ENCODE data around the gene VENTX.

The VENTX gene

DNA sequence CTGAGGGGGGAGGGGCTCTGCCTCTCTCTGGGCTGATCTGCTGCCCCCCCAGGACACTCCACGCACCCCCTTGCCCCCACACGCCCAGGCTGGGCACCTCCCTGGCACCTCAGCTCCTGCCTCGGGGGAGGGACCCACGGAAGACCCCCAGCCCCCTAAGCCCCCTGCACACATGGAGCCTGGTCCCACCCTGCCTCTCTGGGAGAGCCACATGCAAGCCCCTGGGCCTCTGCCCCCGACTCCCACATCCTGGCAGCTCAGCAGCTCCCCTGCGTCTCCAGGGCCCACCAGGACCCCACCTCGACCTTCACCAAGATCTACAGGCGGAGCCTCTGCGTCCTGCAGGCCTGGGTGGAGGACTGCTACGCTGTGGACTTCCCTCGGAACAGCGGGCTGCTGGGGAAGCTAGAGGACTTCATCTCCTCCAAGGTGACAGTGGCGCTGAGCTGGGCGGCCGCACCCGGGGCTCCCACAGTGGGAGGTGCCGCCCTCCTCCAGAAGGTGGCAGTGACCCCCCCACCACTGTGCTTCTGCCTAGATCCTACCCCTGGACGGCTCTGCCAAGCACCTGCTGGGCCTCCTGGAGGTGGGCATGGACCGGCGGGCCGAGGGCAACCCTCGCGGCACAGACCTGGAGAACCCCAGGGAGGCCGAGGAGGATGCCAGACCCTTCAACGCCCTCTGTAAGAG lies 26.4 kb upstream of the VENTX start:
- Histone ChIP-seq H3K9me3 (ENCODE audit: control insufficient read depth, low read length) (no peaks in the 10 kb centered on the region), H3K9ac (ENCODE audit: low read length) (no peak overlapping the region), H3K27me3 (replicated peaks; ENCODE audit: control insufficient read depth, insufficient read depth, low read length) (no peaks in the 10 kb centered on the region), H3K4me3 (ENCODE audit: low read length) (no peak overlapping the region), H3K4me1 (ENCODE audit: control insufficient read depth, insufficient read depth, low read length) (no peaks in the 10 kb centered on the region), H3K36me3 (ENCODE audit: control insufficient read depth, insufficient read depth, low read length, severe bottlenecking) (no peaks in the 10 kb centered on the region)
- no peak for DNase-seq (ENCODE audit: low read depth)

DNA sequence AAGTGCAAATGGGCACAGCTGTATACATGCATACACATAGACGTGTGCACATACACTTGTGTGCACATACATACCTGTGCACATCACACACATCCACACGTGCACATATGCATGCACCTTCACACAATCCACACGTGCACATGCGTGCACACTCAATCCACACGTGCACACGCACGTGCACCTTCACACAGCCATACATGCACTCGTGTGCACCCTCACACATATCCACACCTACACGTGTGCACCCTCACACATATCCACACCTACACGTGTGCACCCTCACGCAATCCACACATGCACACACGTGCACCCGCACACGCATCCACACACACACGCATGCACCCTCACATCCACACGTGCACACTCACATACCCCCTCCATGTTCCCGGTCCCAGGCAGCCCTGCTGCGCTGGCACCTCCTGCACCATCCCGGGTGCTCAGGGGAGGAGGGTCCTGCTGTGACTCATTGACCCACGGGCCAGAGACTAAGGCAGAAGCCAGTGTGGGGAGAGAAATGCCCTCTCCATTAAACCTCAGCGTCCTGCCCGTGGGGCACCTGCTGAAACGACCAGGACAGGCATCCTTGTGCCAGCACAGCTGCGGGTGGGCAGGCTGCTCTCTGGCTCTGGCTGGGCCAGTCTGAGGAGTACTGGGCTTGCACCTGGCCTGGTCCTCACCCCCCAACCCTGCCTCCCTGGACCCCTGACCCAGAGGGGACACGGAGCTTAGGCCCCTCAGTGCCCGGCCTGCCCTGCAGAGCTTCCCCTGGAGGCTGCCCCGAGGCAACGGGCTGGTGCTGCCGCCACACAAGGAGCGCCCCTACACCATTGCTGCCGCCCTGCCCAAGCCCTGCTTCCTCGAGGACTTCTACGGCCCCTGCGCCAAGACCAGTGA lies 25.4 kb upstream of the VENTX start:
- no peak for DNase-seq (ENCODE audit: low read depth)
- Histone ChIP-seq H3K4me3 (ENCODE audit: low read length) (no peak overlapping the region), H3K36me3 (ENCODE audit: control insufficient read depth, insufficient read depth, low read length, severe bottlenecking) (no peaks in the 10 kb centered on the region), H3K9me3 (ENCODE audit: control insufficient read depth, low read length) (no peaks in the 10 kb centered on the region), H3K4me1 (ENCODE audit: control insufficient read depth, insufficient read depth, low read length) (no peaks in the 10 kb centered on the region), H3K9ac (ENCODE audit: low read length) (no peak overlapping the region), H3K27me3 (replicated peaks; ENCODE audit: control insufficient read depth, insufficient read depth, low read length) (no peaks in the 10 kb centered on the region)

GRCh38 chr10:133212853-133213494 lies 24.7 kb upstream of the VENTX start:
- no peaks in the 10 kb centered on the region for H3K4me1 ChIP-seq (ENCODE audit: control insufficient read depth, insufficient read depth, low read length)
- no peak for DNase-seq (ENCODE audit: low read depth)
- no peaks in the 10 kb centered on the region for H3K9me3 ChIP-seq (ENCODE audit: control insufficient read depth, low read length)
- H3K9ac ChIP-seq (ENCODE audit: low read length): no peak overlapping the region
- H3K4me3 ChIP-seq (ENCODE audit: low read length): no peak overlapping the region
- no peaks in the 10 kb centered on the region for H3K27me3 ChIP-seq (replicated peaks; ENCODE audit: control insufficient read depth, insufficient read depth, low read length)
- H3K36me3 ChIP-seq (ENCODE audit: control insufficient read depth, insufficient read depth, low read length, severe bottlenecking): no peaks in the 10 kb centered on the region

- H3K4me3 ChIP-seq (ENCODE audit: low read length): no peak overlapping the region
- H3K4me1 ChIP-seq (ENCODE audit: control insufficient read depth, insufficient read depth, low read length): no peaks in the 10 kb centered on the region
- no peaks in the 10 kb centered on the region for H3K27me3 ChIP-seq (replicated peaks; ENCODE audit: control insufficient read depth, insufficient read depth, low read length)
- no peak overlapping the region for H3K9ac ChIP-seq (ENCODE audit: low read length)
- H3K9me3 ChIP-seq (ENCODE audit: control insufficient read depth, low read length): no peaks in the 10 kb centered on the region
- DNase-seq (ENCODE audit: low read depth): no peak
- no peaks in the 10 kb centered on the region for H3K36me3 ChIP-seq (ENCODE audit: control insufficient read depth, insufficient read depth, low read length, severe bottlenecking)
Observed at GRCh38 chr10:133213641-133214467, 23.8 kb upstream of the VENTX start.

DNA sequence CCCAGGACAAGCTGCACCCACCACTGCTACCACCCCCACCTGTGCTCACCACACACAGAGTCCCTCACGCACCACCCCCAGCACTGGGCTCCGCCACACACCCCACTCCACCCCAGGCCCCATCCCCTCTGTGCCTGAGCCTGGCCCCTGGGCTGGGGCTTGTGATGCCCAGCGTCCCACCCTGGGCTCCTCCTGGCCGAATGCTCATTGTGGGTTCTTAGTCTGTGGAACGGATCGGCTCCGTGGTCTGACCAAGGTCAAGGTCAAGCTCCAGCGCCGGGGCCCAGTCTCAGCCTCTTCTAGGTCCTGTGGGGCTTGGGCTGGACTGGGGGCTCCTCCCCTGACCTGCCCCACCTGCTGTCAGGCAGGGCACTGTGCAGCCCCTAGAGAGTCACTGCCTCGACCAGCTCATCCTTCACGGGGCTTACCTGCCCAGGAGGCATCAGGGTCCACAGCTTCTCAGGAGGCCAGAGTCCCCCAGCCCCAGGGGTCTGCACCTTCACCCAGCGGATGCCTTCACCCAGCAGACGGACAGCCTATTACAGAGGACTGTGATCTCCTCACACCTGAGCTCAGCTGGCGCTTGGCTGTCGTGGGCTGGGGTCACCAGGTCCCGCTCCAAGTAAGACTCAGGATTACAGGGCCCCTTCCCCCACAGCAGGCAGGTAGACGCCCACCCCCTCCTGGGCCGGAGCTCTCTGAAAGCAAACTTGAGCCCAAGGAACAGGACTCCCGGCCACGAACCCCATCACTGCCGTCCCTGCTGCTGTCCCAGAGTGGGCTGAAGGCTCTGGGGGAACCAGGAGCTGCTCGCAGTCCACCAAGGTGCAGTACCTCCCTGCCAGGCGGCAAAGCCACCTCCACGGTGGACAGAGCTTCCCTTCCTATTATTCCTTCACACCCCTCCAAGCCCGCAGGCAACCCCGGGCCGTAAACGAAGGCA lies 22.9 kb upstream of the VENTX start:
- no peaks in the 10 kb centered on the region for H3K9me3 ChIP-seq (ENCODE audit: control insufficient read depth, low read length)
- no peak for DNase-seq (ENCODE audit: low read depth)

GRCh38 chr10:133215586-133215985 lies 22.1 kb upstream of the VENTX start:
- H3K36me3 ChIP-seq (ENCODE audit: control insufficient read depth, insufficient read depth, low read length, severe bottlenecking): no peaks in the 10 kb centered on the region
- no peaks in the 10 kb centered on the region for H3K9me3 ChIP-seq (ENCODE audit: control insufficient read depth, low read length)
- H3K9ac ChIP-seq (ENCODE audit: low read length): no peak overlapping the region
- no peak overlapping the region for H3K4me3 ChIP-seq (ENCODE audit: low read length)
- H3K4me1 ChIP-seq (ENCODE audit: control insufficient read depth, insufficient read depth, low read length): no peaks in the 10 kb centered on the region
- H3K27me3 ChIP-seq (replicated peaks; ENCODE audit: control insufficient read depth, insufficient read depth, low read length): no peaks in the 10 kb centered on the region
- no peak for DNase-seq (ENCODE audit: low read depth)

More for the DNA sequence above, 22.9 kb upstream of the VENTX start:
- Histone ChIP-seq H3K4me1 (ENCODE audit: control insufficient read depth, insufficient read depth, low read length) (no peaks in the 10 kb centered on the region), H3K4me3 (ENCODE audit: low read length) (no peak overlapping the region), H3K27me3 (replicated peaks; ENCODE audit: control insufficient read depth, insufficient read depth, low read length) (no peaks in the 10 kb centered on the region), H3K9ac (ENCODE audit: low read length) (no peak overlapping the region), H3K36me3 (ENCODE audit: control insufficient read depth, insufficient read depth, low read length, severe bottlenecking) (no peaks in the 10 kb centered on the region)

DNA sequence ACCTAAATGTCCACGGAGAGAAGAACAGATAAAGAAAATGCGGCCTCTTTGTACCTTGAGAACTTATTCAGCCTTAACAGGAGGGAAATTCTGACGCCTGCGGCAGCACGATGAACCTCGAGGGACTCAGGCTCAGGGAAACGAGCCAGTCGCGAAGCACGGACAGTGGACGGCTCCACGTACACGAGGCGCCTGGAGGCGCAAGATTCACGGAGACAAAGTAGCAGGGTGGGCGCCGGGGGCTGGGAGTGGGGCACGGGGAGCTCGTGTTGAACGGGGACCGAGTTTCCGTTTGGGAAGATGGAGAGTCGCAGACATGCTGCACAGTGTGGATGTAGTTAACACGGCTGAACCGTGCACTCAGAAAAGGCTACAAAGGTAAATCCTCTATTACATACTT lies 20.9 kb upstream of the VENTX start:
- Histone ChIP-seq H3K4me3 (ENCODE audit: low read length) (no peak overlapping the region), H3K9me3 (ENCODE audit: control insufficient read depth, low read length) (no peaks in the 10 kb centered on the region), H3K9ac (ENCODE audit: low read length) (no peak overlapping the region), H3K36me3 (ENCODE audit: control insufficient read depth, insufficient read depth, low read length, severe bottlenecking) (no peaks in the 10 kb centered on the region), H3K4me1 (ENCODE audit: control insufficient read depth, insufficient read depth, low read length) (no peaks in the 10 kb centered on the region), H3K27me3 (replicated peaks; ENCODE audit: control insufficient read depth, insufficient read depth, low read length) (peaks cover 8% of the 10 kb centered on the region)
- no peak for DNase-seq (ENCODE audit: low read depth)

DNA sequence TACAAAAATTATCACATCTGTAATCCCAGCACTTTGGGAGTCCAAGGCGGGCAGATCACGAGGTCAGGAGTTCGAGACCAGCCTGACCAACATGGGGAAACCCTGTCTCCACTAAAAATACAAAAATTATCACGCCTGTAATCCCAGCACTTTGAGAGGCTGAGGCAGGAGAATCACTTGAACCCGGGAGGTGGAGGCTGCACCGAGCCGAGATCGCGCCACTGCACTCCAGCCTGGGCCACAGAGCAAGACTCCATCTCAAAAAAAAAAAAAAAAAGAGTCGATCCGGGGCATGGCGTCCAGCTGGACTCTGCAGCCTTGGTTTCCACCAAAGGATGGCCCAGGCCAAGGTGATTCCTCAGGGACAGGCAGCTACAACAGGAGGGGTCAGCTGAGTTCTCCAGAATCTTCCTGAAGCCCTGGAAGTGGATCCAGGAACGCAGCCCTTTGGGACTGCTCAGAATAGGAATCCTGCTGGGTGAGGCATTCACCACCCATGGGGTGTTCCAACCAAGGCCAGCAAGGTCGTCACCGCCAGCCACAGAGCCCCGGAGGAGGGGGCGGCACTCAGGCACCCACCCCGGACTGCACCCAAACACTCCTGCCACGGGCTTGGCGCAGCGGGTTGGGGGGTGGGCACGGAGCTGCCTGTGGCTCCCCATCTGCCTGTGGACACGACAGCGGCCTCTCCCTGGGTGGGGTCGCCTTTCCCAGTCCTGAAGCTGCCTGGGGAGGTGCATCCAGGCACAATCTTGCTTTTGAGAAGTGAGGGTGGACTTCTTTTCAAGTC lies 19.7 kb upstream of the VENTX start:
- Histone ChIP-seq H3K9ac (ENCODE audit: low read length) (no peak overlapping the region), H3K36me3 (ENCODE audit: control insufficient read depth, insufficient read depth, low read length, severe bottlenecking) (no peaks in the 10 kb centered on the region), H3K4me1 (ENCODE audit: control insufficient read depth, insufficient read depth, low read length) (no peaks in the 10 kb centered on the region), H3K4me3 (ENCODE audit: low read length) (no peak overlapping the region), H3K27me3 (replicated peaks; ENCODE audit: control insufficient read depth, insufficient read depth, low read length) (peaks cover 8% of the 10 kb centered on the region), H3K9me3 (ENCODE audit: control insufficient read depth, low read length) (no peaks in the 10 kb centered on the region)
- no peak for DNase-seq (ENCODE audit: low read depth)

- Histone ChIP-seq H3K36me3 (ENCODE audit: control insufficient read depth, insufficient read depth, low read length, severe bottlenecking) (no peaks in the 10 kb centered on the region), H3K27me3 (replicated peaks; ENCODE audit: control insufficient read depth, insufficient read depth, low read length) (peaks cover 8% of the 10 kb centered on the region), H3K4me3 (ENCODE audit: low read length) (no peak overlapping the region), H3K4me1 (ENCODE audit: control insufficient read depth, insufficient read depth, low read length) (no peaks in the 10 kb centered on the region), H3K9ac (ENCODE audit: low read length) (no peak overlapping the region), H3K9me3 (ENCODE audit: control insufficient read depth, low read length) (no peaks in the 10 kb centered on the region)
- no peak for DNase-seq (ENCODE audit: low read depth)
Observed at GRCh38 chr10:133218891-133219290, 18.8 kb upstream of the VENTX start.

Measured in adipocyte (in vitro differentiated cells).